ENCODE results near the gene AKAP9.

GRCh38 chr7:91974066-91974465 is 33.4 kb downstream of the AKAP9 start:
- TF ChIP-seq POLR2A (IDR thresholded peaks at IDR 0.05) (no peak), CTCF (IDR thresholded peaks at IDR 0.05) (no peak)

Data from Peyer's patch (tissue), 4 donors.